GM23248 (cell line): ENCODE data around the gene COL15A1. TPM values are rescaled to one million over a fixed set of nuclear protein-coding genes. Genes with fewer than 3 reads are reported as not detected.

Experiments
- DNase-seq: peaks from one replicate; pipeline ENCODE4 v3.0.0-alpha.2; 2015
- H2AFZ ChIP-seq: fragments of 200-600 bp; sonication (generic); 2 replicates; pipeline ENCODE4 v1.6.1; 2016; ENCODE audit warnings: antibody characterized with exemption
- H3F3A ChIP-seq: fragments of 200-600 bp; sonication (generic); 2 replicates; pipeline ENCODE4 v1.6.1; 2016; ENCODE audit warnings: mild to moderate bottlenecking, antibody characterized with exemption, mixed run types; ENCODE audit not compliant: insufficient read depth
- H3K27ac ChIP-seq: fragments of 200-600 bp; sonication (generic); 2 replicates; pipeline ENCODE4 v1.5.1; 2016; ENCODE audit warnings: mild to moderate bottlenecking
- H3K27me3 ChIP-seq: fragments of 200-600 bp; sonication (generic); replicated peaks from 2 replicates; pipeline ENCODE4 v1.6.1; 2016; ENCODE audit warnings: mild to moderate bottlenecking; ENCODE audit not compliant: insufficient read depth
- H3K36me3 ChIP-seq: fragments of 200-600 bp; sonication (generic); 2 replicates; pipeline ENCODE4 v1.6.1; 2016; ENCODE audit warnings: low read depth, mild to moderate bottlenecking
- H3K4me1 ChIP-seq: fragments of 200-600 bp; sonication (generic); 2 replicates; pipeline ENCODE4 v1.6.1; 2016; ENCODE audit warnings: mild to moderate bottlenecking; ENCODE audit not compliant: insufficient read depth
- H3K4me2 ChIP-seq: fragments of 200-600 bp; sonication (generic); one replicate; pipeline ENCODE4 v1.6.1; 2016; ENCODE audit warnings: mild to moderate bottlenecking; ENCODE audit not compliant: unreplicated experiment
- H3K4me3 ChIP-seq: fragments of 200-600 bp; sonication (generic); 2 replicates; pipeline ENCODE4 v1.5.1; 2016; ENCODE audit warnings: mild to moderate bottlenecking
- H3K79me2 ChIP-seq: fragments of 200-600 bp; sonication (generic); 2 replicates; pipeline ENCODE4 v1.6.1; 2016; ENCODE audit warnings: mild to moderate bottlenecking; ENCODE audit not compliant: insufficient read depth
- H3K9ac ChIP-seq: fragments of 200-600 bp; sonication (generic); 2 replicates; pipeline ENCODE4 v1.6.1; 2016; ENCODE audit warnings: mild to moderate bottlenecking
- H3K9me2 ChIP-seq: fragments of 200-600 bp; sonication (generic); 2 replicates; pipeline ENCODE4 v1.6.1; 2016; ENCODE audit warnings: mixed run types, mild to moderate bottlenecking, moderate library complexity; ENCODE audit not compliant: insufficient read depth
- H3K9me3 ChIP-seq: fragments of 200-600 bp; sonication (generic); one replicate; pipeline ENCODE4 v1.6.1; 2017; ENCODE audit warnings: low read depth
- H4K20me1 ChIP-seq: fragments of 200-600 bp; sonication (generic); 2 replicates; pipeline ENCODE4 v1.6.0; 2016; ENCODE audit not compliant: insufficient read depth
- EZH2 ChIP-seq: fragments of 200-600 bp; sonication (generic); IDR thresholded peaks from 2 replicates; pipeline ENCODE4 v1.6.1; 2018; ENCODE audit warnings: antibody characterized with exemption, mild to moderate bottlenecking; ENCODE audit not compliant: insufficient read depth, poor library complexity, severe bottlenecking
- EZH2phosphoT487 ChIP-seq: fragments of 200-600 bp; sonication (generic); IDR thresholded peaks from 2 replicates; pipeline ENCODE4 v1.6.1; 2018; ENCODE audit warnings: antibody characterized with exemption, moderate library complexity, mild to moderate bottlenecking, low read depth; ENCODE audit not compliant: insufficient read depth
- whole genome bisulfite sequencing, 2 experiments: methylation state at CpG; one replicate each; pipeline ENCODE4 v1.1.6; 2015 to 2017; ENCODE audit warnings: low lambda C conversion rate in 2 of 2, low coverage in 1 of 2; ENCODE audit errors: missing lambda C conversion rate in 2 of 2; 5-methylcytosine and 5-hydroxymethylcytosine counted together
- in situ Hi-C: fragments of 300-500 bp; cut with MboI; formaldehyde crosslinking; loops from 2 replicates; pipeline ENCODE4 v1.15.0; 2020
- polyA plus RNA-seq: library from polyadenylated mRNA; unstranded; fragments of >200 nt; fragmentation: Nextera tagmentation; extraction: Ambion mirVana; gene quantifications from 2 replicates; pipeline ENCODE4 v1.2.1, GENCODE V29; 2016
- total RNA-seq: library from RNA; depleted of rRNA; stranded (reverse); fragments of >200 nt; shearing (Covaris generic); gene quantifications from 2 replicates; pipeline ENCODE4 v1.2.3, GENCODE V29; 2014

Gene COL15A1
- total and polyA plus RNA-seq, 2 experiments from 2014 or later = 9.7 to 16.8 TPM

DNA sequence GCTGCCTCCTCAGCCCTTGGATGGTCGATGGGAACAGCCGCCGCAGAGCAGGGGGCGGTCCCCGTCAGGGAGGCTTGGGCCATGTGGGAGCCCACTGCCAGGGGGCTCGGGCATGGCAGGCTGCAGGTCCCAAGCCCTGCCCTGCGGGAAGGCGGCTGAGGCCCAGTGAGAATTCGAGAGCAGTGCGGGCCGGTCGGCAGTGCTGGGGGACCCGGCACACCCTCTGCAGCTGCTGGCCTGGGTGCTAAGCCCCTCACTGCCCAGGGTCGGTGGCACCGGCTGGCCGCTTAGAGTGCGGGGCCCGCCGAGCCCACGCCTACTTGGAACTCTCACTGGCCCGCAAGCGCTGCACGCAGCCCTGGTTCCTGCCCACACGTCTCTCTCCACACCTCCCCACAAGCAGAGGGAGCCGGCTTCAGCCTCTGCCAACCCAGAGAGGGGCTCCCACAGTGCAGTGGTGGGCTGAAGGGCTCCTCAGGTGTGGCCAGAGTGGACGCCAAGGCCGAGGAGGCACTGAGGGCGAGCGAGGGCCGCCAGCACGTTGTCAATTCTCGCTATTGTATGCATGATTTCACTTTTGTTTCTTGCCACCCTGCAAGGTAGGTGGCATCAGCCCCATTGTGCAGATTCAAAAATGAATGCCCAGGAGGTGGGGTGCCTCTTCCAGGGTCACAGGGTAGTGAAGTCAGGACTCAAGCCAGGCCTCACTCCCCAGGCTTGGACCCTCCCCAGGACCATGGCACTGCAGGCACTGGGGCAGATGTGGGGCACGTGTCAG lies 48.6 kb downstream of the COL15A1 start:
- no peak for TF ChIP-seq EZH2
- no peak for TF ChIP-seq EZH2phosphoT487
- peaks cover 28% of the 10 kb centered on the region for H3F3A ChIP-seq
- H3K36me3 ChIP-seq = no peaks in the 10 kb centered on the region
- H4K20me1 ChIP-seq = no peaks in the 10 kb centered on the region
- in situ Hi-C loops = no loop called here
- no peak overlapping the region for H2AFZ ChIP-seq
- H3K27me3 ChIP-seq = no peaks in the 10 kb centered on the region
- H3K4me1 ChIP-seq = peaks cover 51% of the 10 kb centered on the region
- no peak overlapping the region for H3K4me3 ChIP-seq
- WGBS, 2 experiments = 93 to 95% methylated on average over 29 to 33 of the region's 33 CpGs
- H3K27ac ChIP-seq = no peak overlapping the region
- no peak overlapping the region for H3K9ac ChIP-seq
- no peak for DNase-seq
- H3K4me2 ChIP-seq = no peak overlapping the region
- no peaks in the 10 kb centered on the region for H3K79me2 ChIP-seq
- no peaks in the 10 kb centered on the region for H3K9me3 ChIP-seq
- H3K9me2 ChIP-seq = no peaks in the 10 kb centered on the region

DNA sequence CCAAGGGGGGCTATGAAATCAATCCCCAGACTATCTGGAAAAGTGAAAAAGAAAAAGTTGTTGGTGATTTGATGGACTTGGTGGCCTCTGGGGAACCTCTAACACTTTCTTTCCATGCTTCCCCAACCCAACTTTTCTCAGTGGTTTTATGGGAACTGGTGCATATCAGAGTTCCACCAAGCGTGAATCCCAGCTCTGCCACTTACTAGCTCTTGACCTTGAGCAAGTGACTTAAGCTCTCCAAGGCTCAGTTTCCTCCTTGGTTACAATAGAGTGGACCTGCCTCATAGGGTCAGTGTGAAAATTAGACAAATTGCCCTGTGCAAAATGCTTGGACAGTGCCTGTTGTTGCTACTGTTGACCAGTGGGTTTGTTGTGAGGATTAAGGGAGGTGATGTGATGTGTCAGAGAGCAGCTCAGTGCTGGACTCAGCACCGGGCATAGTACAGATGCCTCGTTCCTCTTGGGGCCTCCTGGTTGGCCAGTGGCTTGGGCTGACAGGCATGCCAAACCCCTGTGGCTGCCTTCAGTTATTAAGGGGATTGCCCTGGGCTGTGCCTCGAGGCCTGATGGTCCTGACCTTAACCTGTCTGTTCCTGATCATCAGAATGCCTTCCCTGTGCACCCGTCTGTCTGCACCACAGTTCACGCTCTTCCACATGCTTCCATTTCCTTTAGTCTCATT lies 49.3 kb downstream of the COL15A1 start:
- H3K9ac ChIP-seq = no peak overlapping the region
- H3K27me3 ChIP-seq = no peaks in the 10 kb centered on the region
- H3K9me2 ChIP-seq = no peaks in the 10 kb centered on the region
- peaks cover 23% of the 10 kb centered on the region for H3F3A ChIP-seq
- DNase-seq = no peak
- no peaks in the 10 kb centered on the region for H4K20me1 ChIP-seq
- no peaks in the 10 kb centered on the region for H3K9me3 ChIP-seq
- no peak overlapping the region for H3K4me3 ChIP-seq
- H3K79me2 ChIP-seq = no peaks in the 10 kb centered on the region
- in situ Hi-C loops = no loop called here
- no peak overlapping the region for H2AFZ ChIP-seq
- TF ChIP-seq EZH2 (no peak), EZH2phosphoT487 (no peak)
- no peak overlapping the region for H3K27ac ChIP-seq
- no peaks in the 10 kb centered on the region for H3K36me3 ChIP-seq
- H3K4me2 ChIP-seq = no peak overlapping the region
- WGBS, 2 experiments = 89 to 90% methylated on average over 6 of the region's 6 CpGs
- peaks cover 54% of the 10 kb centered on the region for H3K4me1 ChIP-seq

DNA sequence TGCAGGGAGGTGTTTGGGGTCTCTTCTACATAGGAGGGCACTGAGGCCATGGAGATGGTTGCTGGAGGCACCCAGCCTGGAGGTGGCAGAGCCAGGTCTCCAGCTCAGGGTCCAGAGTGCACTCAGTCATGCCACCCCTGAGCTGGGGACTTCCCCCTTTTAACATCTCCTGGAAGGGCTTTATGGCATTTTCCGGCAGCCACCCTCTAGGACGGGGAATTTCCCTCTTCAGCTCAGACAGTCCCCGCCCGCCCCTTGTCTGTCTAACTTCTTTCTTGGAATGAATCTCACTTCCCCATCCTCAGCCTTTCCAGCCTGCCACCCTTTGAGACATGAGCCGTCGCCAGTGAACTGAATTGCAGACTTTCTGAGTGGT lies 49.9 kb downstream of the COL15A1 start:
- in situ Hi-C loops = no loop called here

GRCh38 chr9:98994172-98995058 lies 50.7 kb downstream of the COL15A1 start:
- in situ Hi-C loops = loop anchor here (5.0 kb wide), 1 partner anchor 137 kb away; no protein-coding TSS in a partner anchor
- DNase-seq = peak; percentile 42
- H3K27me3 ChIP-seq = no peaks in the 10 kb centered on the region
- no peaks in the 10 kb centered on the region for H3K9me3 ChIP-seq
- H4K20me1 ChIP-seq = no peaks in the 10 kb centered on the region
- H3K9me2 ChIP-seq = no peaks in the 10 kb centered on the region
- peaks cover 50% of the 10 kb centered on the region for H3K4me1 ChIP-seq
- H3K79me2 ChIP-seq = no peaks in the 10 kb centered on the region
- no peak overlapping the region for H3K9ac ChIP-seq
- H3K27ac ChIP-seq = no peak overlapping the region
- H3K4me3 ChIP-seq = no peak overlapping the region
- peaks cover 13% of the 10 kb centered on the region for H3F3A ChIP-seq
- no peak overlapping the region for H2AFZ ChIP-seq
- 79% methylated on average over 12 of the region's 12 CpGs for WGBS, 2 experiments
- TF ChIP-seq EZH2phosphoT487 (no peak), EZH2 (no peak)
- H3K36me3 ChIP-seq = no peaks in the 10 kb centered on the region
- H3K4me2 ChIP-seq = no peak overlapping the region

More for the DNA sequence above, 49.9 kb downstream of the COL15A1 start:
- H3K27ac ChIP-seq = no peak overlapping the region
- no peak overlapping the region for H3K9ac ChIP-seq
- H3K9me3 ChIP-seq = no peaks in the 10 kb centered on the region
- H3K79me2 ChIP-seq = no peaks in the 10 kb centered on the region
- no peaks in the 10 kb centered on the region for H3K9me2 ChIP-seq
- TF ChIP-seq EZH2phosphoT487 (no peak), EZH2 (no peak)
- no peaks in the 10 kb centered on the region for H4K20me1 ChIP-seq
- no peak overlapping the region for H3K4me2 ChIP-seq
- H2AFZ ChIP-seq = no peak overlapping the region
- peaks cover 53% of the 10 kb centered on the region for H3K4me1 ChIP-seq
- H3K4me3 ChIP-seq = no peak overlapping the region
- no peaks in the 10 kb centered on the region for H3K27me3 ChIP-seq
- no peaks in the 10 kb centered on the region for H3K36me3 ChIP-seq
- no peak for DNase-seq
- 75 to 78% methylated on average over 6 of the region's 6 CpGs for WGBS, 2 experiments
- H3F3A ChIP-seq = peaks cover 19% of the 10 kb centered on the region
